ENCODE measurements around the gene RECQL5.

- TF ChIP-seq CTCF (IDR thresholded peaks at IDR 0.05) (peak in 11 of 12 donors; percentile 14 to 57 (median 34)), POLR2A (IDR thresholded peaks at IDR 0.05) (no peak)
These were observed 79.0 kb downstream of the RECQL5 start, which contains the start of gene MYO15B for GRCh38 chr17:75587675-75588595.
